ENCODE results near the gene IQCN.

IQCN gene

GRCh38 chr19:18239303-18239702 is 34.9 kb downstream of the IQCN start:
- no peak for TF ChIP-seq CTCF (IDR thresholded peaks at IDR 0.05; ENCODE audit: low read depth, low read length)
- no peak overlapping the region for H3K4me3 ChIP-seq (ENCODE audit: low read depth, low read length)

DNA sequence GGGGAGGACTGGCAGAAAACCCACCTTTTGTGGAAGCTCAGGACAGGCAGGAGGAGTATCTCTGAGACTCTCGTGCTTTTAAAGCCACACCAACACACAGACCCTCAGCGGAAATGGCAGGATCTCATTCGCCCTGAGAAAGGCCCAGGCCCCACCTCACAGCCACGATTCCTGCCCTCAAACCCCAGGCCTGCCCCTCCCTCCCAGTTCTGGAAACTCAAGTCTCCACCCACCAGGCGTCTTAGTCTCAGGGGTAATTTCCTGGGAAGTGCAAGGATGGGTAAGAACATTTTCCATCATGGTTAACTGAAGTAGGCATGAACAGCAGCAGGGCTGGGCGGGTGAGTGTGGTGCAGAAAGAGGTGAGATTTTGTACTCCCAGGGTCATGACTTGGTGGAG is 40.1 kb downstream of the IQCN start:
- TF ChIP-seq CTCF (IDR thresholded peaks at IDR 0.05; ENCODE audit: low read depth, low read length): no peak
- no peak overlapping the region for H3K4me3 ChIP-seq (ENCODE audit: low read depth, low read length)

GRCh38 chr19:18233224-18233825 is 40.9 kb downstream of the IQCN start:
- no peak for TF ChIP-seq CTCF (IDR thresholded peaks at IDR 0.05; ENCODE audit: low read depth, low read length)
- H3K4me3 ChIP-seq (ENCODE audit: low read depth, low read length): no peak overlapping the region

DNA sequence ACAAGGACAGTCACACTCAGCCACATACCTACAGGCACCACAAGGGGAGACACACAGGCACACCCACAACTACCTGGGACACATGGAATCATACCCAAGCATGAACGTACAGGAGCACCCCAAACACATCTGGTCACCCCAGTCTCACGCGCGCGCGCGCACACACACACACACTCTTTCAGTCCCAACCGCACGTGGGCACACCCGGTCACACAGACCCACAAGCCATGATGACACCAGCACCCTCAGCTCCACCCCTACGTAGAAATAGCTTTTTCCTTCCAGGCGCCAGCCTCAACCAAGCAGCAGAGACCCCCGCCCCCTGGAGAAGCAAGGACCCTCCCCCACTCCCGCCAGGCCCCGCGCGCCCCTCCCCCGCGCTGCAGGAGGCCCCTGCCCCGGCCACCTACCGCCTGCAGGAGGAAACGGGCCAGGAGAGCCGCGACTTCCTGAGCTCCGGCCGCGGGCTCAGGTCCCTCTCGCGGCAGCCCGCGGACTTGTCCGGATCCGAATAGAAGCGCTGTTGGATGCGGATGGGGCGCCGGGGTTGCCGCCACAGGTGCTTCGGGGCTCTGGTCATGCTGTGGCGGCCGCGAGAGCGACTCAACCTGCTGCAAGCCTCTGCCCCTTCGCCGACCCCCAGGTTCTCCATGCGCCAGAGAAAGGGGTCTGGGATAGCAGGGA is 41.6 kb downstream of the IQCN start:
- TF ChIP-seq CTCF (IDR thresholded peaks at IDR 0.05; ENCODE audit: low read depth, low read length): no peak
- H3K4me3 ChIP-seq (ENCODE audit: low read depth, low read length): no peak overlapping the region

- no peak overlapping the region for H3K4me3 ChIP-seq (ENCODE audit: low read depth, low read length)
- no peak for TF ChIP-seq CTCF (IDR thresholded peaks at IDR 0.05; ENCODE audit: low read depth, low read length)
Observed at GRCh38 chr19:18231775-18232174, 42.5 kb downstream of the IQCN start.

GRCh38 chr19:18230941-18231734 is 43.1 kb downstream of the IQCN start:
- TF ChIP-seq CTCF (IDR thresholded peaks at IDR 0.05; ENCODE audit: low read depth, low read length): no peak
- no peak overlapping the region for H3K4me3 ChIP-seq (ENCODE audit: low read depth, low read length)

GRCh38 chr19:18229915-18230314 is 44.3 kb downstream of the IQCN start:
- H3K4me3 ChIP-seq (ENCODE audit: low read depth, low read length): no peak overlapping the region
- TF ChIP-seq CTCF (IDR thresholded peaks at IDR 0.05; ENCODE audit: low read depth, low read length): no peak
